GM23338 (cell line): ENCODE results near the gene CAMTA1. TPM values are rescaled to one million over a fixed set of nuclear protein-coding genes. Genes with fewer than 3 reads are reported as not detected.

Experiments used
- ATAC-seq: fragments of 200-7000 bp; cut with Tn5 transposase; 3 replicates; pipeline ENCODE4 v1.9.1; 2020
- DNase-seq: peaks from one replicate; pipeline ENCODE4 v3.0.0-alpha.2; 2015; ENCODE audit warnings: low spot score
- H2AFZ ChIP-seq: fragments of 200-600 bp; sonication (generic); 2 replicates; pipeline ENCODE4 v1.8.0; 2016; ENCODE audit warnings: antibody characterized with exemption, mild to moderate bottlenecking, moderate library complexity
- H3F3A ChIP-seq: fragments of 200-600 bp; sonication (generic); replicated peaks from 2 replicates; pipeline ENCODE4 v1.8.0; 2017; ENCODE audit warnings: antibody characterized with exemption, mixed run types, low read depth
- H3K27ac ChIP-seq: fragments of 200-600 bp; sonication (generic); 2 replicates; pipeline ENCODE4 v1.6.1; 2016; ENCODE audit warnings: low read depth
- H3K27me3 ChIP-seq: fragments of 200-600 bp; sonication (generic); 2 replicates; pipeline ENCODE4 v1.8.0; 2016; ENCODE audit warnings: mild to moderate bottlenecking, mixed run types, moderate library complexity; ENCODE audit not compliant: insufficient read depth
- H3K36me3 ChIP-seq: fragments of 200-600 bp; sonication (generic); 2 replicates; pipeline ENCODE4 v1.8.0; 2016; ENCODE audit warnings: mild to moderate bottlenecking; ENCODE audit not compliant: insufficient read depth
- H3K4me1 ChIP-seq: fragments of 200-600 bp; sonication (generic); 2 replicates; pipeline ENCODE4 v1.8.0; 2016; ENCODE audit warnings: mild to moderate bottlenecking, moderate library complexity; ENCODE audit not compliant: insufficient read depth
- H3K4me2 ChIP-seq: fragments of 200-600 bp; sonication (generic); 2 replicates; pipeline ENCODE4 v1.7.1; 2017; ENCODE audit warnings: mixed run types
- H3K4me3 ChIP-seq: fragments of 200-600 bp; sonication (generic); 2 replicates; pipeline ENCODE4 v1.6.1; 2016; ENCODE audit warnings: mixed run types
- H3K79me2 ChIP-seq: fragments of 200-600 bp; sonication (generic); replicated peaks from 2 replicates; pipeline ENCODE4 v1.8.0; 2017; ENCODE audit warnings: mild to moderate bottlenecking; ENCODE audit not compliant: insufficient read depth
- H3K9me2 ChIP-seq: fragments of 200-600 bp; sonication (generic); 2 replicates; pipeline ENCODE4 v1.8.0; 2017; ENCODE audit not compliant: insufficient read depth
- H4K20me1 ChIP-seq: fragments of 200-600 bp; sonication (generic); replicated peaks from 2 replicates; pipeline ENCODE4 v1.8.0; 2017; ENCODE audit warnings: mild to moderate bottlenecking; ENCODE audit not compliant: insufficient read depth
- H3K27ac Mint-ChIP-seq: 2 replicates; pipeline ENCODE4 v1.8.0; 2020; ENCODE audit warnings: inconsistent platforms, mild to moderate bottlenecking, moderate library complexity, mixed read lengths
- H3K27me3 Mint-ChIP-seq: 3 replicates; pipeline ENCODE4 v1.8.0; 2022; ENCODE audit warnings: low read depth, mild to moderate bottlenecking, moderate library complexity, mixed read lengths, inconsistent platforms; ENCODE audit not compliant: insufficient read depth, poor library complexity
- H3K36me3 Mint-ChIP-seq: 3 replicates; pipeline ENCODE4 v1.8.0; 2021; ENCODE audit warnings: low read depth, mild to moderate bottlenecking, inconsistent platforms, moderate library complexity, mixed read lengths
- H3K4me1 Mint-ChIP-seq: 3 replicates; pipeline ENCODE4 v1.8.0; 2020; ENCODE audit warnings: mild to moderate bottlenecking, inconsistent platforms, mixed read lengths
- H3K4me3 Mint-ChIP-seq: 3 replicates; pipeline ENCODE4 v1.8.0; 2021; ENCODE audit warnings: moderate library complexity, mild to moderate bottlenecking, inconsistent platforms, mixed read lengths
- H3K9me3 Mint-ChIP-seq: 3 replicates; pipeline ENCODE4 v1.8.0; 2020; ENCODE audit warnings: moderate library complexity, mild to moderate bottlenecking, inconsistent platforms, mixed read lengths
- CREB1 ChIP-seq: fragments of 250-450 bp; sonication (Bioruptor Pico); IDR thresholded peaks from 2 replicates; pipeline ENCODE4 v1.5.0; 2020; ENCODE audit warnings: low read depth, mild to moderate bottlenecking, moderate library complexity
- ETS1 ChIP-seq: IDR thresholded peaks from 2 replicates; pipeline ENCODE4 v1.6.1; 2016; ENCODE audit warnings: antibody characterized with exemption
- EZH2 ChIP-seq: fragments of 200-600 bp; sonication (generic); IDR thresholded peaks from one replicate; pipeline ENCODE4 v1.8.0; 2017; ENCODE audit warnings: antibody characterized with exemption, mild to moderate bottlenecking, low read depth; ENCODE audit not compliant: unreplicated experiment
- EZH2phosphoT487 ChIP-seq: fragments of 200-600 bp; sonication (generic); IDR thresholded peaks from one replicate; pipeline ENCODE4 v1.8.1; 2018; ENCODE audit warnings: antibody characterized with exemption; ENCODE audit not compliant: unreplicated experiment
- JUNB ChIP-seq: IDR thresholded peaks from one replicate; pipeline ENCODE4 v1.6.1; 2016; ENCODE audit warnings: antibody characterized with exemption; ENCODE audit not compliant: unreplicated experiment
- NANOG ChIP-seq: IDR thresholded peaks from 2 replicates; pipeline ENCODE4 v1.6.1; 2016; ENCODE audit warnings: antibody characterized with exemption, borderline replicate concordance
- POLR2AphosphoS5 ChIP-seq: IDR thresholded peaks from 2 replicates; pipeline ENCODE4 v1.6.1; 2016; ENCODE audit warnings: antibody characterized with exemption, low read depth
- STAT1 ChIP-seq: IDR thresholded peaks from one replicate; pipeline ENCODE4 v1.6.1; 2016; ENCODE audit warnings: antibody characterized with exemption; ENCODE audit not compliant: unreplicated experiment
- ZNF114 ChIP-seq: fragments of 250-450 bp; sonication (Bioruptor Pico); IDR thresholded peaks from 2 replicates; pipeline ENCODE4 v1.5.0; 2020; ENCODE audit warnings: mild to moderate bottlenecking, moderate library complexity
- ZNF331 ChIP-seq: fragments of 250-450 bp; sonication (Bioruptor Pico); IDR thresholded peaks from 2 replicates; pipeline ENCODE4 v1.5.0; 2020; ENCODE audit warnings: low read depth, mild to moderate bottlenecking, moderate library complexity
- polyA plus RNA-seq: library from polyadenylated mRNA; unstranded; fragments of >200 nt; fragmentation: Nextera tagmentation; extraction: Ambion mirVana; gene quantifications from 2 replicates; pipeline ENCODE4 v1.2.1, GENCODE V29; 2016
- total RNA-seq: library from RNA; depleted of rRNA; stranded (reverse); fragments of >200 nt; shearing (Covaris generic); gene quantifications from 2 replicates; pipeline ENCODE4 v1.2.3, GENCODE V29; 2014
- TF ChIP-seq, protein P1 (sequence below), 2 experiments: fragments of 200-600 bp in 1 of 2; sonication (generic) in 1 of 2; conservative IDR thresholded peaks; 2 replicates each; pipeline versions ENCODE4 v1.5.1 to v1.6.1; 2016 to 2017; ENCODE audit warnings: antibody characterized with exemption in 2 of 2, low read depth in 2 of 2, mild to moderate bottlenecking in 2 of 2, moderate library complexity in 1 of 2
- TF ChIP-seq, protein P2 (sequence below): fragments of 250-450 bp; sonication (Bioruptor Pico); IDR thresholded peaks from 2 replicates; pipeline ENCODE4 v1.5.0; 2020; ENCODE audit warnings: mild to moderate bottlenecking, moderate library complexity
- TF ChIP-seq, protein P3 (sequence below): IDR thresholded peaks from one replicate; pipeline ENCODE4 v1.6.1; 2018; ENCODE audit warnings: antibody characterized with exemption; ENCODE audit not compliant: unreplicated experiment

Gene CAMTA1
- total and polyA plus RNA-seq, 2 experiments from 2014 or later: 115 to 519 TPM

DNA sequence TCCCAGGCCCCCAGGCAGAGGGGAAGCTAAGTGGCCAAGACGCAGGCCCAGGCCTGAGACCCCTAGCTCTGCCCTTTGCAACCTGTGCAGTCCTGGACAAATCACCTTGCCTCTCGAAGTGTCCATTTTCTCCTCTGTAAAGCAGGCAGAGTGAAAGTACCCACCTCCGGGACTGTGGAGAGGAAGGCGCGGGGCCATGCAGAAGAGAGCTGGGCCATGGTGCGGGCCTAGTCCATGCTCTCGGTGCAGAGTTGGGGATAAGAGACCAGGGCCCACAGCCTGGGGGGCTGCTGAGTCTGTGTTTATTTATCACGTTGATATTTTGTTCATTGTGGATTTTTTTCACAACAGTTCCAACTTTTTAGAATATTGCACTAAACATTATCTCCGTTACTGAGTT lies 825.7 kb downstream of the CAMTA1 start:
- Mint-ChIP-seq H3K4me1 (peaks cover 23% of the 10 kb centered on the region), H3K36me3 (peaks cover 2% of the 10 kb centered on the region; the same call in 1 of the 3 replicates), H3K27me3 (peaks cover 11% of the 10 kb centered on the region), H3K27ac (no peak overlapping the region), H3K4me3 (no peak overlapping the region), H3K9me3 (peaks cover 11% of the 10 kb centered on the region)
- no peaks in the 10 kb centered on the region for H3K36me3 ChIP-seq
- no peaks in the 10 kb centered on the region for H3K27me3 ChIP-seq
- ATAC-seq (no peak), DNase-seq (no peak)
- TF ChIP-seq ZNF114 (CRISPR knock-in tag) (no peak), EZH2phosphoT487 (no peak), POLR2AphosphoS5 (no peak), ETS1 (no peak), STAT1 (no peak), CREB1 (CRISPR knock-in tag) (no peak), ZNF331 (no peak), NANOG (no peak), EZH2 (no peak), JUNB (no peak)
- TF ChIP-seq, protein P1, sequence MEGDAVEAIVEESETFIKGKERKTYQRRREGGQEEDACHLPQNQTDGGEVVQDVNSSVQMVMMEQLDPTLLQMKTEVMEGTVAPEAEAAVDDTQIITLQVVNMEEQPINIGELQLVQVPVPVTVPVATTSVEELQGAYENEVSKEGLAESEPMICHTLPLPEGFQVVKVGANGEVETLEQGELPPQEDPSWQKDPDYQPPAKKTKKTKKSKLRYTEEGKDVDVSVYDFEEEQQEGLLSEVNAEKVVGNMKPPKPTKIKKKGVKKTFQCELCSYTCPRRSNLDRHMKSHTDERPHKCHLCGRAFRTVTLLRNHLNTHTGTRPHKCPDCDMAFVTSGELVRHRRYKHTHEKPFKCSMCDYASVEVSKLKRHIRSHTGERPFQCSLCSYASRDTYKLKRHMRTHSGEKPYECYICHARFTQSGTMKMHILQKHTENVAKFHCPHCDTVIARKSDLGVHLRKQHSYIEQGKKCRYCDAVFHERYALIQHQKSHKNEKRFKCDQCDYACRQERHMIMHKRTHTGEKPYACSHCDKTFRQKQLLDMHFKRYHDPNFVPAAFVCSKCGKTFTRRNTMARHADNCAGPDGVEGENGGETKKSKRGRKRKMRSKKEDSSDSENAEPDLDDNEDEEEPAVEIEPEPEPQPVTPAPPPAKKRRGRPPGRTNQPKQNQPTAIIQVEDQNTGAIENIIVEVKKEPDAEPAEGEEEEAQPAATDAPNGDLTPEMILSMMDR (conservative IDR thresholded peaks at IDR 0.05; ENCODE audit: low read depth in 2 of 2): no peak
- TF ChIP-seq, protein P2, sequence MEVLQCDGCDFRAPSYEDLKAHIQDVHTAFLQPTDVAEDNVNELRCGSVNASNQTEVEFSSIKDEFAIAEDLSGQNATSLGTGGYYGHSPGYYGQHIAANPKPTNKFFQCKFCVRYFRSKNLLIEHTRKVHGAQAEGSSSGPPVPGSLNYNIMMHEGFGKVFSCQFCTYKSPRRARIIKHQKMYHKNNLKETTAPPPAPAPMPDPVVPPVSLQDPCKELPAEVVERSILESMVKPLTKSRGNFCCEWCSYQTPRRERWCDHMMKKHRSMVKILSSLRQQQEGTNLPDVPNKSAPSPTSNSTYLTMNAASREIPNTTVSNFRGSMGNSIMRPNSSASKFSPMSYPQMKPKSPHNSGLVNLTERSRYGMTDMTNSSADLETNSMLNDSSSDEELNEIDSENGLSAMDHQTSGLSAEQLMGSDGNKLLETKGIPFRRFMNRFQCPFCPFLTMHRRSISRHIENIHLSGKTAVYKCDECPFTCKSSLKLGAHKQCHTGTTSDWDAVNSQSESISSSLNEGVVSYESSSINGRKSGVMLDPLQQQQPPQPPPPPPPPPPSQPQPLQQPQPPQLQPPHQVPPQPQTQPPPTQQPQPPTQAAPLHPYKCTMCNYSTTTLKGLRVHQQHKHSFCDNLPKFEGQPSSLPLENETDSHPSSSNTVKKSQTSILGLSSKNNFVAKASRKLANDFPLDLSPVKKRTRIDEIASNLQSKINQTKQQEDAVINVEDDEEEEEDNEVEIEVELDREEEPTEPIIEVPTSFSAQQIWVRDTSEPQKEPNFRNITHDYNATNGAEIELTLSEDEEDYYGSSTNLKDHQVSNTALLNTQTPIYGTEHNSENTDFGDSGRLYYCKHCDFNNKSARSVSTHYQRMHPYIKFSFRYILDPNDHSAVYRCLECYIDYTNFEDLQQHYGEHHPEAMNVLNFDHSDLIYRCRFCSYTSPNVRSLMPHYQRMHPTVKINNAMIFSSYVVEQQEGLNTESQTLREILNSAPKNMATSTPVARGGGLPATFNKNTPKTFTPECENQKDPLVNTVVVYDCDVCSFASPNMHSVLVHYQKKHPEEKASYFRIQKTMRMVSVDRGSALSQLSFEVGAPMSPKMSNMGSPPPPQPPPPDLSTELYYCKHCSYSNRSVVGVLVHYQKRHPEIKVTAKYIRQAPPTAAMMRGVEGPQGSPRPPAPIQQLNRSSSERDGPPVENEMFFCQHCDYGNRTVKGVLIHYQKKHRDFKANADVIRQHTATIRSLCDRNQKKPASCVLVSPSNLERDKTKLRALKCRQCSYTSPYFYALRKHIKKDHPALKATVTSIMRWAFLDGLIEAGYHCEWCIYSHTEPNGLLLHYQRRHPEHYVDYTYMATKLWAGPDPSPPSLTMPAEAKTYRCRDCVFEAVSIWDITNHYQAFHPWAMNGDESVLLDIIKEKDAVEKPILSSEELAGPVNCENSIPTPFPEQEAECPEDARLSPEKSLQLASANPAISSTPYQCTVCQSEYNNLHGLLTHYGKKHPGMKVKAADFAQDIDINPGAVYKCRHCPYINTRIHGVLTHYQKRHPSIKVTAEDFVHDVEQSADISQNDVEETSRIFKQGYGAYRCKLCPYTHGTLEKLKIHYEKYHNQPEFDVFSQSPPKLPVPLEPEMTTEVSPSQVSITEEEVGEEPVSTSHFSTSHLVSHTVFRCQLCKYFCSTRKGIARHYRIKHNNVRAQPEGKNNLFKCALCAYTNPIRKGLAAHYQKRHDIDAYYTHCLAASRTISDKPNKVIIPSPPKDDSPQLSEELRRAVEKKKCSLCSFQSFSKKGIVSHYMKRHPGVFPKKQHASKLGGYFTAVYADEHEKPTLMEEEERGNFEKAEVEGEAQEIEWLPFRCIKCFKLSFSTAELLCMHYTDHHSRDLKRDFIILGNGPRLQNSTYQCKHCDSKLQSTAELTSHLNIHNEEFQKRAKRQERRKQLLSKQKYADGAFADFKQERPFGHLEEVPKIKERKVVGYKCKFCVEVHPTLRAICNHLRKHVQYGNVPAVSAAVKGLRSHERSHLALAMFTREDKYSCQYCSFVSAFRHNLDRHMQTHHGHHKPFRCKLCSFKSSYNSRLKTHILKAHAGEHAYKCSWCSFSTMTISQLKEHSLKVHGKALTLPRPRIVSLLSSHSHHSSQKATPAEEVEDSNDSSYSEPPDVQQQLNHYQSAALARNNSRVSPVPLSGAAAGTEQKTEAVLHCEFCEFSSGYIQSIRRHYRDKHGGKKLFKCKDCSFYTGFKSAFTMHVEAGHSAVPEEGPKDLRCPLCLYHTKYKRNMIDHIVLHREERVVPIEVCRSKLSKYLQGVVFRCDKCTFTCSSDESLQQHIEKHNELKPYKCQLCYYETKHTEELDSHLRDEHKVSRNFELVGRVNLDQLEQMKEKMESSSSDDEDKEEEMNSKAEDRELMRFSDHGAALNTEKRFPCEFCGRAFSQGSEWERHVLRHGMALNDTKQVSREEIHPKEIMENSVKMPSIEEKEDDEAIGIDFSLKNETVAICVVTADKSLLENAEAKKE (CRISPR knock-in tag): no peak
- TF ChIP-seq, protein P3, sequence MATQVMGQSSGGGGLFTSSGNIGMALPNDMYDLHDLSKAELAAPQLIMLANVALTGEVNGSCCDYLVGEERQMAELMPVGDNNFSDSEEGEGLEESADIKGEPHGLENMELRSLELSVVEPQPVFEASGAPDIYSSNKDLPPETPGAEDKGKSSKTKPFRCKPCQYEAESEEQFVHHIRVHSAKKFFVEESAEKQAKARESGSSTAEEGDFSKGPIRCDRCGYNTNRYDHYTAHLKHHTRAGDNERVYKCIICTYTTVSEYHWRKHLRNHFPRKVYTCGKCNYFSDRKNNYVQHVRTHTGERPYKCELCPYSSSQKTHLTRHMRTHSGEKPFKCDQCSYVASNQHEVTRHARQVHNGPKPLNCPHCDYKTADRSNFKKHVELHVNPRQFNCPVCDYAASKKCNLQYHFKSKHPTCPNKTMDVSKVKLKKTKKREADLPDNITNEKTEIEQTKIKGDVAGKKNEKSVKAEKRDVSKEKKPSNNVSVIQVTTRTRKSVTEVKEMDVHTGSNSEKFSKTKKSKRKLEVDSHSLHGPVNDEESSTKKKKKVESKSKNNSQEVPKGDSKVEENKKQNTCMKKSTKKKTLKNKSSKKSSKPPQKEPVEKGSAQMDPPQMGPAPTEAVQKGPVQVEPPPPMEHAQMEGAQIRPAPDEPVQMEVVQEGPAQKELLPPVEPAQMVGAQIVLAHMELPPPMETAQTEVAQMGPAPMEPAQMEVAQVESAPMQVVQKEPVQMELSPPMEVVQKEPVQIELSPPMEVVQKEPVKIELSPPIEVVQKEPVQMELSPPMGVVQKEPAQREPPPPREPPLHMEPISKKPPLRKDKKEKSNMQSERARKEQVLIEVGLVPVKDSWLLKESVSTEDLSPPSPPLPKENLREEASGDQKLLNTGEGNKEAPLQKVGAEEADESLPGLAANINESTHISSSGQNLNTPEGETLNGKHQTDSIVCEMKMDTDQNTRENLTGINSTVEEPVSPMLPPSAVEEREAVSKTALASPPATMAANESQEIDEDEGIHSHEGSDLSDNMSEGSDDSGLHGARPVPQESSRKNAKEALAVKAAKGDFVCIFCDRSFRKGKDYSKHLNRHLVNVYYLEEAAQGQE: no peak
- no peak overlapping the region for H3K4me3 ChIP-seq
- H3K27ac ChIP-seq: no peak overlapping the region
- H3K4me2 ChIP-seq: no peak overlapping the region
- H4K20me1 ChIP-seq: no peaks in the 10 kb centered on the region
- peaks cover 9% of the 10 kb centered on the region; the same call in 1 of the 2 replicates for H3K4me1 ChIP-seq
- H3K79me2 ChIP-seq: no peaks in the 10 kb centered on the region
- H3F3A ChIP-seq: no peaks in the 10 kb centered on the region
- H3K9me2 ChIP-seq: peaks cover 14% of the 10 kb centered on the region
- H2AFZ ChIP-seq: no peak overlapping the region
